ENCODE results near the gene LRRC17. TPM values are rescaled to one million over a fixed set of nuclear protein-coding genes. Genes with fewer than 3 reads are reported as not detected.

LRRC17 gene
- 6.2 and 6.8 TPM in 2 replicates for total RNA-seq

DNA sequence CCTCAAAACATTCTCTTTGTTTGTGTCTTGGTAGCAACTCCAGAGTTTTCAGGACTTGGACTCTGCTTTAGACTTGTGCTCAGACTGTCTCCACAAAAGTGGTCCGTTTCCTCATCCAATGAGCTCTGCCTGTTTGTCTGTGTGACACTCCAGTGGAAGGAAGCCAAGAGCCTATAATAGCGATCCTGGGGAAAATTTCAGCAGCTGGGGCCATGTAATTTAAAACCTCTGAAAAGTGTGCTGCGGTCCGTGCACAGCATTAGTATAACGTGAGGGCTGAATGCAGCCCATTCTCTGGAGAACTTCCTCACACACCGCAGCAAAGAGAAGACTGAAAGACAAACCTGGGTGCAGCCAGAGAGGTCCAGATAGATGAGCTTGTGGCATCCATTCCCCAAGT, at the start of gene LRRC17:
TSS of gene LRRC17 (plus strand) at position 259 of the 400 bp plus-strand sequence. CDS start 20,914 bp downstream, outside the sequence.
- Histone ChIP-seq H3K4me3 (ENCODE audit: low read depth, low read length) (peak within 1 kb of the TSS; percentile 37), H3K36me3 (ENCODE audit: control insufficient read depth, insufficient read depth, low read length) (no peaks in the 10 kb centered on the region), H3K27me3 (ENCODE audit: control insufficient read depth, insufficient read depth, low read length) (no peaks in the 10 kb centered on the region)
- TF ChIP-seq, protein P1, sequence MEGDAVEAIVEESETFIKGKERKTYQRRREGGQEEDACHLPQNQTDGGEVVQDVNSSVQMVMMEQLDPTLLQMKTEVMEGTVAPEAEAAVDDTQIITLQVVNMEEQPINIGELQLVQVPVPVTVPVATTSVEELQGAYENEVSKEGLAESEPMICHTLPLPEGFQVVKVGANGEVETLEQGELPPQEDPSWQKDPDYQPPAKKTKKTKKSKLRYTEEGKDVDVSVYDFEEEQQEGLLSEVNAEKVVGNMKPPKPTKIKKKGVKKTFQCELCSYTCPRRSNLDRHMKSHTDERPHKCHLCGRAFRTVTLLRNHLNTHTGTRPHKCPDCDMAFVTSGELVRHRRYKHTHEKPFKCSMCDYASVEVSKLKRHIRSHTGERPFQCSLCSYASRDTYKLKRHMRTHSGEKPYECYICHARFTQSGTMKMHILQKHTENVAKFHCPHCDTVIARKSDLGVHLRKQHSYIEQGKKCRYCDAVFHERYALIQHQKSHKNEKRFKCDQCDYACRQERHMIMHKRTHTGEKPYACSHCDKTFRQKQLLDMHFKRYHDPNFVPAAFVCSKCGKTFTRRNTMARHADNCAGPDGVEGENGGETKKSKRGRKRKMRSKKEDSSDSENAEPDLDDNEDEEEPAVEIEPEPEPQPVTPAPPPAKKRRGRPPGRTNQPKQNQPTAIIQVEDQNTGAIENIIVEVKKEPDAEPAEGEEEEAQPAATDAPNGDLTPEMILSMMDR (IDR thresholded peaks at IDR 0.05; ENCODE audit: insufficient read depth, low read length, poor library complexity, severe bottlenecking) = no peak
- peak; percentile 68 for DNase-seq (ENCODE audit: low read depth)

DNA sequence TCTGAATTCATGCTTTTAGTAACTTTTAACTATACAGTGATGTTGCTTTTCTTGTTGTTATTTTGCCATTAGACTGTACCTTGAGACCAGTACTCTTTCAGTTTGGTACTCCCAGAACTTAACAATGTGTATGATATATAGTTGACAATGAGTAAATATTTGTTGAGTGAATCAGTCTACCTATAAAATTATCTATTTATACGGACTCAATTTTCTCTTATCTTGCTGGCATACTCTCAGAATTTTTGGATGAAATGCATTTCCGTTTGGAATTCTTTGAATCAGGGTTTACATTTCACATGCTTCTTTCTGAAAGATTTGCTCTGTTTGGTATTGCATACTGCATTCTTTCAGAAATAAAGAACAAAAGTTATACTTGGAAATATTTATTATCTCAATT, 47.8 kb upstream of the LRRC17 start:
- Histone ChIP-seq H3K4me3 (ENCODE audit: low read depth, low read length) (no peak overlapping the region), H3K27me3 (ENCODE audit: control insufficient read depth, insufficient read depth, low read length) (no peaks in the 10 kb centered on the region), H3K36me3 (ENCODE audit: control insufficient read depth, insufficient read depth, low read length) (no peaks in the 10 kb centered on the region)
- TF ChIP-seq, protein P1 (IDR thresholded peaks at IDR 0.05; ENCODE audit: insufficient read depth, low read length, poor library complexity, severe bottlenecking) = no peak
- DNase-seq (ENCODE audit: low read depth) = no peak

GRCh38 chr7:102866535-102867215, 46.1 kb upstream of the LRRC17 start:
- Histone ChIP-seq H3K4me3 (ENCODE audit: low read depth, low read length) (no peak overlapping the region), H3K27me3 (ENCODE audit: control insufficient read depth, insufficient read depth, low read length) (no peaks in the 10 kb centered on the region), H3K36me3 (ENCODE audit: control insufficient read depth, insufficient read depth, low read length) (no peaks in the 10 kb centered on the region)
- no peak for DNase-seq (ENCODE audit: low read depth)
- TF ChIP-seq, protein P1 (IDR thresholded peaks at IDR 0.05; ENCODE audit: insufficient read depth, low read length, poor library complexity, severe bottlenecking) = no peak

DNA sequence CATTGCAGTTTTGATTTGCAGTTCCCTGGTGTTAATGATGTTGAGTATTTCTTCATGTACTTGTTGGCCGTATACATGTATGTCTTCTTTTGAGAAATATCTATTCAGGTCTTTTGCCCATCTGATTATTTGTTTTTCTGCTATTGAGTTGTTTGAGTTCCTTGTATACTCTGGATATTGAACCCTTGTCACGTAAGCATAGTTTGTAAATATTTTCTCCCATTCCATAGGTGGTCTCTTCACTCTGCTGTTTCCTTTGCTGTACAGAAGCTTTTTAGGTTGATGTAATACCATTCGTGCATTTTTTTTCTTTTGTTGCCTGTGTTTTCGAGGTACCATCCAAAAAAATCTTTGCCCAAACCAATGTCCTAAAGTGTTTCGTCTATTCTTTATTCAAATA, 43.6 kb upstream of the LRRC17 start:
- no peak overlapping the region for H3K4me3 ChIP-seq (ENCODE audit: low read depth, low read length)
- TF ChIP-seq, protein P1 (IDR thresholded peaks at IDR 0.05; ENCODE audit: insufficient read depth, low read length, poor library complexity, severe bottlenecking) = no peak
- DNase-seq (ENCODE audit: low read depth) = no peak
- H3K27me3 ChIP-seq (ENCODE audit: control insufficient read depth, insufficient read depth, low read length) = no peaks in the 10 kb centered on the region
- no peaks in the 10 kb centered on the region for H3K36me3 ChIP-seq (ENCODE audit: control insufficient read depth, insufficient read depth, low read length)

DNA sequence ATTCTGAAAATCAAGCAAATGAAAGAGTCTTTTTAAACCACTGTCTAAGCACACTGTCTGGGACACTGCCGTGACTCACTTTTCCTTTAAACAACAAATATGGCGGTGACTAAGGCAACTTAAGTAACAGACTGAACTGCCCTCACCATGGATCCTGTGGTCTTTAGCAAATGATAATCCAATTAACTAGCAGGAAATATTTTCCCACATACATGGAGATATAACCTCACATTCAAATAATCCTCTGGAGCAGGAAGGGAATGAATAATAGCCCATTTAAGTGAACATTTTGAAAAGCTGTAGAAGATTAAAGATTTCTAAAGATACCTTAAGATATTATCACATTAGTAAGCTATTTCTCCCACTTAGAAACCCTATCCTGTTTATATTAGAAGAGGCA, 40.3 kb upstream of the LRRC17 start:
- Histone ChIP-seq H3K36me3 (ENCODE audit: control insufficient read depth, insufficient read depth, low read length) (no peaks in the 10 kb centered on the region), H3K27me3 (ENCODE audit: control insufficient read depth, insufficient read depth, low read length) (no peaks in the 10 kb centered on the region), H3K4me3 (ENCODE audit: low read depth, low read length) (no peak overlapping the region)
- TF ChIP-seq, protein P1 (IDR thresholded peaks at IDR 0.05; ENCODE audit: insufficient read depth, low read length, poor library complexity, severe bottlenecking) = no peak
- peak; percentile 88 for DNase-seq (ENCODE audit: low read depth)
